ENCODE results near the gene CERS4.
"Not testable (repeated sequence)": the region's sequence is repeated elsewhere in the genome, so short reads cannot be mapped to it uniquely, and the experiment has no call there.

CERS4 gene, protein sequence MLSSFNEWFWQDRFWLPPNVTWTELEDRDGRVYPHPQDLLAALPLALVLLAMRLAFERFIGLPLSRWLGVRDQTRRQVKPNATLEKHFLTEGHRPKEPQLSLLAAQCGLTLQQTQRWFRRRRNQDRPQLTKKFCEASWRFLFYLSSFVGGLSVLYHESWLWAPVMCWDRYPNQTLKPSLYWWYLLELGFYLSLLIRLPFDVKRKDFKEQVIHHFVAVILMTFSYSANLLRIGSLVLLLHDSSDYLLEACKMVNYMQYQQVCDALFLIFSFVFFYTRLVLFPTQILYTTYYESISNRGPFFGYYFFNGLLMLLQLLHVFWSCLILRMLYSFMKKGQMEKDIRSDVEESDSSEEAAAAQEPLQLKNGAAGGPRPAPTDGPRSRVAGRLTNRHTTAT

DNA sequence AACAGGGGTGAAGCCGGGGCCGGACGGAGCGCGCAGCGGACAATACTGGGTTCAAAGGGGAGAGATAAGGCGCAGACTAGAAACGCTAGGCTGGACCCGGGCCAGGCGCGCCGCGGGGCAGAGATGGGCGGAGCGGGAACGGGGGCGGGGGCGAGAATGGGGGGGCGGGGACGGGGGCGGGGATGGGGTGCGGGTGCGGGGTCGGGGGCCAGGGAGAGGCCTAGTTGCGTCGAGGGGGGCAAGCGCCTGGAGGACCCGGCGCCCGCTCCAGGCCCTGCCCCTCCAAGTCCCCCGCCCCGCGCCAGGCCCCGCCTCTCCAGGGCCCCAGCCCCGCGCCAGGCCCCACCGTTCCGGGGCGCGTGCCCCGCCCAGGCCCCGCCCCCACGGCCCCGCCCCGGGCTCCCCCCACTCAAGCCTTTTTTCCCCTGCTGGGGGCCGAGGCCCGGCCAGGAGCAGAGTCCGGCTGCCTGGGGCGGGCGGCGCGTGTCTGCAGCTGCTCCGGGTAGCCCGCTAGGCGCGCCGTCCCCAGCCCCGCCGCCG lies at the start of gene CERS4:
CERS4 (plus strand) TSS at position 449 of the 540 bp plus-strand sequence. CDS start 41,707 bp downstream, outside the sequence.
- DNase-seq, result peak; percentile 61

DNA sequence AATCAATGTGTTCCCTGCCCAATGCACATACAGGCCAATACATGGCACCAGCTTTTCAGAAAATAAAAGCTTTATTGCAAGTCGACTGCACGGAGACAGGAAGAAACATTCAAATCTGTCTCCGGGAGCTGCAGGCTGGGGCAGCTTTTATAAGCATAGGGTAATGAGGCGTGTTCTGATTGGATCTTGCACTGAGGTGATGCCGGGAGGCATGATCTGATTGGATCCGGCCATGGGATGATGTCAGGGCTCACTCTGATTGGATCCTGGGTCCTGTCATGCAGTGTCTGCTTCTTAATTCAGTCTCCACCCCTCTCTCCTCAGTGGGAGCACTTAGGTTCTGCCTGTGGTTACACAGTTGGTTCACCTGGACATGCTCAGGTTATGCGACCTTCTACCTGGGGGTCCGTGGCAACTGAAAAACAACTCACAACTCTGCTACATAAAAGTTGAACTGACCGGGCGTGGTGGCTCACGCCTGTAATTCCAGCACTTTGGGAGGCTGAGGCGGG lies 48.0 kb upstream of the CERS4 start:
- DNase-seq, result peak; percentile 65

DNA sequence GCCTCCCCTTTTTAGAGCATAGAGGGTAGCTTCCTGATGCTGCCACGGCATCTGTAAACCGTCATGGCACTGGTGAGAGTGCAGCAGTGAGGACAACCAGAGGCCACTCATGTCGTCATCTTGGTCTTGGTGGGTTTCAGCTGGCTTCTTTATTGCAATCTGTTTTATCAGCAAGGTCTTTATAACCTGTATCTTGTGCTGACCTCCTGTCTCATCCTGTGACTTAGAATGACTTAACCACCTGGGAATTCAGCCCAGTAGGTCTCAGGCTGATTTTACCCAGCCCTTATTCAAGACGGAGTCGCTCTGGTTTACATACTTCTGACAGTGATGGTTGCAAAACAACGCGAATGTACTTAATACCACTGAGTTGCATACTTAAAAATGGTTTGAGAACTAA lies 45.4 kb upstream of the CERS4 start:
- DNase-seq, result no peak

DNA sequence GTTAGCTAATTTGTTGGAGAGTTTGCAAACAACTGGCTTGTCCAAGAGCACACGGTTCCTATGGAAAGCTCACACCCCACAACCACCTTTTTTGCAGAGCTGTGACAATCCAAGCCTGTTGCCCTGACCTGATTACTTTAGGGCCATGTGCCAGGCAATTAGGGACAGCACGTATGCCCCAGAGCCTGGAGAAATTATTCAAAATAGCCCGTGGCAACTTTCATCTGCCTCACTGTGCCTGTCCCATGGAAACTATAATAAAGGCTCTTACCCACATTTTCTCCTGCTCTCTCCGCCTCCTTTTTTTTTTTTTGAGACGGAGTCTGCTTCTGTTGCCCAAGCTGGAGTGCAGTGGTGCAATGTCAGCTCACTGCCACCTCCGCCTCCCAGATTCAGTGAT lies 41.2 kb upstream of the CERS4 start:
- DNase-seq, result peak; percentile 19

DNA sequence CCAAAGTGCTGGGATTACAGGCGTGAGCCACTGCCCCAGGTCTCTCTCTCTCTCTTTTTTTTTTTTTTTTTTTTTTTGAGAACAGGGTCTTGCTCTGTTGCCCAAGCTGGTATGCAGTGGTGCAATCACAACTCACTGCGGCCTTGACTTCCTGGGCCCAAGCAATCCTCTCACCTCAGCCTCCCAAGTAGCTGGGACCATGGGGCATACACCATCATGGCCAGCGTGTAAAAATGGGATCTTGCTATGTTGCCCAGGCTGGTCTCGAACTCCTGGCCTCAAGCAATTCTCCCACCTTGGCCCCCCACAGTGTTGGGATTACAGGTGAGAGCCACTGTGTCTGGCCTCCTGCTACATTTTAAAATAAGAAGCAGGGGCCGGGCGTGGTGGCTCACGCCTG lies 40.6 kb upstream of the CERS4 start:
- DNase-seq, result no peak

DNA sequence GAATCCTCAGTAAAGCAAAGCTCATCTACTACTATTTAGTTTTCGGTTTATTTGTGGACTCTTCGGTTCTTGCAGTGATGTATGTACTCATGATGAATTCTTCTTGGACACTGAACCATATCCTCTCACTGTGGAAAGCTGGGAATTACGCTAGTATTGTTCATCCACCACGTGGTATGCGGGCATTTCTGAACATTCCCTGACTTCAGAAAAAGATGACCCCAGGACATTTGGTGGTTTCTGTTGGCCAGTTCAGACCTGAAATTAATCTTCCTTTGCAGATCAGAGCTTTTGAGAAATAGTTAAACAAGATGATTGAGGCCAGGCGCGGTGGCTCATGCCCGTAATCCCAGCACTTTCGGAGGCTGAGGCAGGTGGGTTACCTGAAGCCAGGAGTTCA lies 34.5 kb upstream of the CERS4 start:
- DNase-seq, result no peak

DNA sequence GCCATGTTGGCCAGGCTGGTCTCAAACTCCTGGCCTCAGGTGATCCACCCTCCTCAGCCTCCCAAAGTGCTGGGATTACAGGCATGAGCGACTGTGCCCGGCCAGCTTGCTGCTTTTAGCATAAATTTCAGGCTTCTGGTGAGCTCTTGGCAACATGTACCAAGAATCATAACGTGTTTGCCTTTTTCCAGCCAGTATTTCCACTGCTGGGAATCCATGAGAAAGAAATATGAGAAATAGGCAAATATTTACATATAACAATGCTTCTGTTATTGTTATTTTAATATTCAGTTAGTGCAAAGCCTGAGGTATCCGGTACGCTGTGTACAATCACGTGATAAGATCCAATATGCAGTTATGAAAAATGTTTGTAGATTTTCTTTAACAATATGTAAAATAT lies 29.2 kb upstream of the CERS4 start:
- no peak for DNase-seq

DNA sequence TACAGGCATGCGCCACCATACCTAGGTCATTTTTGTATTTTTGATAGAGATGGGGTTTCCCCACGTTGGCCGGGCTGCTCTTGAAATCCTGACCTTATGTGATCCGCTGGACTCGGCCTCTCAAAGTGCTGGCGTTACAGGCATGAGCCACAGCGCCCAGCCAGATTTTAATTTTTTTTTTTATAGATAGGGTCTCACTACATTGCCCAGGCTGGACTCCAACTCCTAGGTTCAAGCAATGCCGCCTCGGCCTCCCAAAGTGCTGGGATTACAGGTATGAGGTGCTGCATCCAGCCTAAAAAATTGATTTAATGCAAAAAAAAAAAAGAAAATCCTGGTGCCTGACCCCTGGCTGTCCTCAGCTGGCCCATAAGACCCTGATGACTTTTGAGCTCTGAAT lies 24.9 kb upstream of the CERS4 start:
- DNase-seq, result no peak

DNA sequence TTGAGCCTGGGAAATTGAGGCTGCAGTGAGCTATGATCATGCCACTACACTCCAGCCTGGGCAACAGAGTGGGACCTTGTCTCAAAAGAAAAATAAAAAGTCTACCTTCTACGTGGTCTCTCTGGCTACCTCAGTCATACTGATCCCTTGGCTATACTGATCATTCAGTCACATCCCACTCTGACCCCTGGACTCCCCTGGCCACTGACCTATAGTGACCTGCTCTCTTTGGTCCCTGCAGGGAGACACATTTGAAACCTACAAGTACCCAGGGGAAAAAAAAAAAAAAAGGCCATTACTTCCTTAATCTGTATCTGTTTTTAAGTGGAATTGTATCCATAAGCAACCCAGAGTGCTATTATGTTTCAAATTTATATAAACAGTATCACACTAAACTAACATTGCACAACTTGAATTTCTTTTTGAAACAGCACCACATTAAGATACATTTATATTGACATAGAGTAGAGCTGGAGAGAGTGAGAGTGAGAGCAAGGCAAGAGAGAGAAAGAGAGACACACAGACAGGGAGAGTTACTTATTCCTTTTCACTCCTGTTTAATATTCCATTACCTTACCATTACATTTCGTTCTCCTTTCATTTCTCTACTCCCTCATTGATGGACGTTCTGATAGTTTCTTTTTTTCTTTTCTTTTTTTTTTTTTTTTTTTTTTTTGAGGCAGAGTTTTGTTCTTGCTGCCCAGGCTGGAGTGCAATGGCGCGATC lies 23.7 kb upstream of the CERS4 start:
- DNase-seq, result no peak

DNA sequence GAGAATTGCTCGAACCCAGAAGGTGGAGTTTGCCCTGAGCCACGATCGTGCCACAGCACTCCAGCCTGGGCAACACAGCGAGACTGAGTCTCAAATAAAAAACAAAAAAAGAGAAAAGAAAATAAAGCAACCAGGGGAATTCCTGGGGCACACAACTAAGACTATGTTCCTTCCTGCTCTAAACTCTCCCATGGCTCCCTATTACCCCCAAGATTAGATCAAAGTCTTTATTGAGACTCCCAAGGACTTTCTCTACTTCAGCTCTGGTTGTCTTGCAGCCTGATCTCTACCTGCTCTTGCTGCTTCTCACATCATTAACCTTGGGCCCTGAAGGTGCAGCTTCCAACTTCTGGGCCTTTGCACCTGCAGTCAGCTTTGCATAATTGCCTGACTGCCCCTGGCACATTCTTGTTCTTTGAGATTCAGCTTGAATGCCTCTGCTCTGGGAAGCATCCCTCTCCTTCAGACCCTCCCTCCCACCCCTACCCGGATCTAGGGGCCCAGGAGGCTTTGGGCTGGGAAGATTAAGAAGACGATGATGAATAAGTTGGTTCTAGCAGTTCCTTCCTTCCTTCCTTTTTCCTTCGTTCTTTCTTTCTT lies 16.8 kb upstream of the CERS4 start:
- DNase-seq, result no peak

DNA sequence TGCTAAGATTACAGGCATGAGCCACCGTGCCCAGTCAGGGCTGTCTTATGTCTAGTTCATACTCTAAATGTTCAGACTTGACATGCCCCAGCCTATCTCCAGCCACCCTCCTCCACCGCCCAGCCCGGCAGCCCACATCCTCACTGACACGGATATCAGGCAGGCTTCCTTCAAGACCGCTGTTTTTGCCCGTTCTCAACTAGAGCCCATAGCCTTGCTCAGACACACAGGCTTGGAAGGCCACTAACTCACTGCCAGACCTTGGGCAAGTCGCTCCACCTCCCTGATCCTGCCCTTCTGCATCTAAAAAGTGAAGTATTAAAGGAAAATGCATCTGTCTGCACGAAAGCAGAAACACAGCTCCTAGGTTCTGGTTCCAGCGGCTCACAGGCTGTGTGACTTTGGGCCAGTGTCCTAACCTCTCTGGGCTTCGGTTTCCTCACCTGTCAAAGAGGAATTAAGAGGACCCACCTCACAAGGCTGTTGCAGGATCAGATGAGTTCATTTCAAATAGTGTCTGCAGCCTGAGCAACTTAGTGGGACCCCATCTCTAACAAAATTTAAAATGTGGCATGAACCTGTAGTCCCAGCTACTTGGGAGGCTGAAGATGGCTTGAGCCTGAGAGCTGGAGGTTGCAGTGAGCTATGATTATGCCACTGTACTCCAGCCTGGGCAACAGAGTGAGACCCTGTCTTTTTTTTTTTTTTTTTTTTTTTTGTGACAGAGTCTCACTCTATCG lies 14.5 kb upstream of the CERS4 start:
- no peak for DNase-seq

DNA sequence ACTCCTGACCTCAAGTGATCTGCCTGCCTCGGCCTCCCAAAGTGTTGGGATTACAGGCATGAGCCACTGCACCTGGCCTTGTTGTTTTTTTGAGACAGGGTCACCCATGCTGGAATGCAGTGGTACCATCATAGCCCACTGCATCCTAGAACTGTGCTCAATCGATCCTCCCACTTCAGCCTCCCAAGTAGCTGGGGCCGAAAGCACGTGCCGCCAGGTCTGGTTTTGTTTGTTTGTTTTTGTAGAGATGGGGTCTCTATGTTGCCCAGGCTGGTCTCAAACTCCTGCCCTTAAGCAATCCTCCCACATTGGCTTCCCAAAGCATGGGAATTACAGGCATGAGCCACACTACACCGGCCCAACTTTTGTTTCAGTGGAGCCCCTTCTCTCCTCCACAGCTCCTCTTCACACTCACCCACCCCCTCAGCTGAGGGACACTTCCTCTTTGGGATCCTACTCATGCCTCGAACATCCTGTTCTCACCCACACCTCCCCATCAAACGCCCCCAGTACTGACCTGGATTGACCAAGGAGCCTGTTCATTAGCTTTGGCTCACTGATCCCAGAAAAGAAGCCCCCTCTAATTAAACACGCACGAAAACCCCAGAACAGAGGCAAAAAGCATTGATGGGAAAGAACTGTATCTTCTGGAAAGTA lies 12.8 kb upstream of the CERS4 start:
- DNase-seq, result no peak

DNA sequence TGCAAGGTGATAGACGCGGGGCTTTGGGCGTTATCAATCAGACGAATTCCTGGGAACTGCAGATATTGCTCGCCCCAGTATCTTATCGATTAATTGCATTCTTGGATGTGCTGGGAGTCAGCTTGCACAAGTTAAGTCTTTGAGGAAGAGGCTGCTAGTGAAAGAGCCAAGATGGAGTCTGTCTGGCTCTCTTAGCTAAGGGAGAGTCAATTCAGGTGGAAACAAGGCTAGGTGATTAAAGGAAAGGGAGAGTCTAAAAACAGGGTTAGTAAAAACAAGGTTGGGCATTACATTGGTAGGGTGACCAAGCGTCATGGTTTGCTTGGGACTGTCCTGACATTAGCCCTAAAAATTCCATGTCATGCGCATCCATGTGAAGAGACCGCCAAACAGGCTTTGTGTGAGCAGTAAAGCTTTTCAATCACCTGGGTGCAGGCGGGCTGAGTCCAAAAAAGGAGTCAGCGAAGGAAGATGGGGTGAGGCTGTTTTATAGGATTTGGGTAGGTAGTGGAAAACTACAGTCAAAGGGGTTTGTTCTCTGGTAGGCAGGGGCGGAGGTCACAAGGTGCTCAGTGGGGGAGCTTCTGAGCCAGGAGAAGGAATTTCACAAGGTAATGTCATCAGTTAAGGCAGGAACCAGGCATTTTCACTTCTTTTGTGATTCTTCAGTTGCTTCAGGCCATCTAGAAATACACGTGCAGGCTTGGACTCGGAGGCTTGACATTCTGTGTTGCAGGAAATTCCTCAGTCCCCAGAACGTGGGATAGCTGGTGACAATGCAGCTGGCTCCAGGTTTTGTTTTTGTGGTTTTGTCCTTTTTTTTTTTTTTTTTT lies 5.7 kb upstream of the CERS4 start:
- not testable (repeated sequence) for DNase-seq

DNA sequence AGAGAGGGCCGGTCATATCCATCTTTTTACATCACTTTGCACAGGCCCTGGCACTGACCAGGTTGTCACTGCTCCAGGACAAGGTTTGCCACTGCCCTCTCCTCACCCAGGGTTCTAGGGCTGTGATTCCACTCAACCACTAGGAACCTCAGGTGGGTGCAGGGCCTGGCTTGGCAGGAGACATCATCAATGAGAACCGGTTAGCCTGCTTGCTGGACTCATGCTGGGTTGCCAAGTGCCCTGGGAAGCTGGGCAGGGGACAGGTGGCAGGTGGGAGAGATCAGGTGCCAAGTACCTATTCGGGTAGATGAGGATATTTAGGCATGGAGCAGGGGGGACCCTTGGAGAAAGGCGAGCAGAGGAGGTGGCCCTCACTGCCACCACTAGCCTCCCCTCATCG lies 4.2 kb upstream of the CERS4 start:
- DNase-seq, result no peak

DNA sequence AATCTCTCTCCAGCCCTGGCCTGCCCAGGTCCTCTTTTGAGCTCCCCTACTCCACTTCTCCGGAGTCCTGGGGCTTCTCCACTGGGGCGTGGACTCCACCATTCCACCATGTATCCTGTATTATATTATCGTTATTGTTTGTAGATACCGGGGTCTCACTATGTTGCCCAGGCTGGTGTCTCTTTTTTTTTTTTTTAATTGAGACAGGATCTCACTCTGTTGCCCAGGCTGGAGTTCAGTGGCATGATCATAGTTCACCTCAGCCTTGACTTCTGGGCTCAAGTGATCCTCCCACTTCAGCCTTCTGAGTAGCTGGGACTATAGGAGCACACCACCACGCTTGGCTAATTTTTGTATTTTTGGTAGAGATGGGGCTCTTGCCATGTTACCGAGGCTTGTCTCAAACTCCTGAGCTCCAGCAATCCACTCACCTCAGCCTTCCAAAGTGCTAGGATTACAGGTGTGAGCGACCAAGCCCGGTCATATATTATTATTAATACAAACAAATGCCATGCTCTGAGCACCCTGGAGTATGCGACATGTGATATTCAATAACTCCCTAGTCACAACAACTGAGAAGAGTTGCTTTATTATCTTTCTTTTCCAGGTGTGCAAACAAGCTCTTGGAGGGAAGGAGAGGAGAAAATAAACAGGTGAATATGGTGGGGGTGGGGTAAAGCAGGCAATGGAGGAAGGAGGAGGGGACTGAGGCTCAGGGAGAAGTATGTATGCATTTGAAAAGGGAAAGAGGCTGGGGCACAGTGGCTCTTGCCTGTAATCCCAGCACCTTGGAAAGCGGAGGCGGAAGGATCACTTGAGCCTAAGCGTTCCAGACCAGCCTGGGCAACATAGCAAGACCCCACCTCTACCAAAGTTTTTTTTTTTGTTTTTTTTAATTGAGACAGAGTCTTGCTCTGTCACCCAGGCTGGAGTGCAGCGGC lies 2.8 kb upstream of the CERS4 start:
- DNase-seq, result no peak

DNA sequence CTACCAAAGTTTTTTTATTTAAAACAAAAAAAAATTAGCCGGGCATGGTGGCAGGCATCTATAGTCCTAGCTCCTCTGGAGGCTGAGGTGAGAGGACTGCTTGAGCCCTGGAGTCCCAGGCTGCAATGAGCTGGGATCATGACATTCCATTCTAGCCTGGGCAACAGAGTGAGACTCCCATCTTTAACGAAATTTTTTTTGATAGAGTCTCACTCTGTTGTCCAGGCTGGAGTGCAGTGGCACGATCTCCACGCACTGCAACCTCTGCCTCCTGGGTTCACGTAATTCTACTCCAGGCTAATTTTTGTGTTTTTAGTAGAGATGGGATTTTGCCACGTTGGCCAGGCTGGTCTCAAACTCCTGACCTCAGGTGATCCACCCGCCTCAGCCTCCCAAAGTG lies 1.8 kb upstream of the CERS4 start:
- DNase-seq, result not testable (repeated sequence)

DNA sequence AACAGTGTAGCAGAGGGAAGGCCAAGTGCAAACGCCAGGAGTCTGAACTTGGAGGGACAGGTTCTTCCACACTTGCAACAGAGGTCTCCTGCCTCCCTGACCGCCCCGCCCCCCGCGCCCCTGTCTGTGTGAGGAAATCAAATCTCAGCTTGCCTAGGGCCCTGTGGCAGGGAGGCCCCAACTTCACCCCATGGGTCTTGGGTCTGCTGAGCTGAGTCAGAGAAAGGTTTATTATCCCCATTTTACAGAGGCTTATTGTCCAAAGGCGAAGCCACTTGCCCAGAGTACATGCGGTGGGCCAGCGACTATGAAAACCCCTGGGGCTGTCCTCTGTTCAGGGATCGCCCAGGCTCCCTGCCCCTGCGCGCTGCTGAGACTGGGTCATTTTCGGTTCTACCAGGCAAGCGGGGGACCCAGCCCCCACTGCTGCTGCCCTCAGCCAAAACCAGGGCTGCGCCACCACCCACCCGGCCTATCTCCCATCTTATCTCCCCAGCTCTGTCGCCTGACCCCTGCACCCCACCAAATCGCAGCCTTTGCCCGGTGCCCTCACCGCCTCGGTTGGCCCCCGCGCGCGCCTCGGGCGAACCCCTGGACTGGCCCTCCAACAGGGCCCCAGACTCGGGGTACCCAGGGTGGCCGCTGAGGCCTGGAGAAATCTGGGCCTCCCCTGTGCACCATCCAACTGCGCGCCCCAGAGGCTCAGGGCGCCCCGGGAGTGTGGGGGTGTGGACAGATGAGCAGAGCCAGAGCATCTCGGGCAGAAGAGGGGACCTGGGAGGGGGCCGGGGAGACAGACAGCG lies 850 bp upstream of the CERS4 start:
- DNase-seq, result no peak

DNA sequence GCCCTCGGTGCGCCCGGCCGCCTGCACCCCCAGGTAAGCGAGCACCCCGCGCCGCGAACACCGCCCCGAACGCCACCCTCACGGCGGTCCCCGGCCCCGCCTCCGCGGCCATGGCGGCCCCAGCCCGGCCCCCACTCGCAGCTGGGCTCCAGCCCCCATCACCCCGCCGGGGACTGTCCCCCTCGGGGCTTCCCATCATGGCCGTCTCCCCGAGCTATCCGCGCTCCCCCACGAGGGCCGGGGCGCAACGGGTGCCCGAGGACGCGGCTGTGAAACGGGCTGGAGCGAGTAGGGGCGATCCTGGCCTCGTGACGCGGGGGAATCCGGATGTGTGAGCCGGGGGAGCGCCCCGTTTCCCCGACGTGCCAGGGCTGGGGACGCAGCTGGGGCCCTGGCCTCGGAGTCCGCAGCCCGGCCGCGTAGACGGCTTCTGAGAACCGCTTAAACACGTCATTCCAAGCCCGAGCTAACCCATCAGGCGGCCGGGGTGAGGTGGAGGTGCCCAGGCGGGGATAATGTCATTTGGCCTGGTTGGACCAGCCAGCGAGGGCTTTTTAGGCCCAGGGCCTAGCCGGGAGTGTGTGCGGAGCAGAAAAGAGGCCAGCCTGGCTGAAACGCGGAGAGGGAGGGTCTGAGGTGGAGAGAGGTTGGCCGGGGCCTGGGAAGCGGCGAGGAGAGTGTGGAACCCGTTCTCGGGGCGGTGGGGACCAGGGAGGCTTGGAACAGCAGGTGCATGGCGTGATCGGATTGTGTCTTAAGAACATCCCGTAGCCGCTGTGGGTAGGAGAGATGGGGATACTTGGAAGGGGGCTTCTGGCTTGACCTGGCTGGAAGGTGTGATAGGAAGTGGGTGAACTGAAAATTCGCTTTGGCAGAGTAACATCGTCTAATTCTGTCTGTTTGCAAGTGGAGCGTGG lies 550 bp downstream of the CERS4 start:
- no peak for DNase-seq

Measured in RPMI8226 (cell line).